B cell (primary cell): ENCODE results near the gene ABCC1. TPM values are rescaled to one million over a fixed set of nuclear protein-coding genes. Genes with fewer than 3 reads are reported as not detected.

ENCODE experiments used
- ATAC-seq: fragments of 200-7000 bp; cut with Tn5 transposase; one replicate; pipeline ENCODE4 v1.10.0; 2021; ENCODE audit warnings: low read depth, mild to moderate bottlenecking, moderate number of reproducible peaks, moderate library complexity
- CTCF ChIA-PET: fragments of 350-600 bp; sonication (Branson Sonifier 250); formaldehyde crosslinking; loops from one replicate; lab custom pipeline; 2021; ENCODE audit warnings: antibody characterized with exemption, inconsistent platforms; lab: Charles Lee
- POLR2A ChIA-PET: fragments of 350-600 bp; sonication (Branson Sonifier 250); formaldehyde crosslinking; loops from one replicate; lab custom pipeline; 2021; ENCODE audit warnings: antibody characterized with exemption; lab: Charles Lee
- DNase-seq: peaks from one replicate; pipeline ENCODE4 v3.0.0; 2013
- H2AFZ ChIP-seq: 2 replicates; pipeline ENCODE4 v1.6.1; 2012; ENCODE audit warnings: mild to moderate bottlenecking, low read depth, low read length; ENCODE audit not compliant: insufficient read depth, poor library complexity, severe bottlenecking
- H3K27ac ChIP-seq, 2 donors: 1 replicate in 1 of 2; 2 replicates in 1 of 2; pipeline ENCODE4 v1.5.1; 2012 to 2013; ENCODE audit warnings: low read length in 2 of 2, mild to moderate bottlenecking in 2 of 2, moderate library complexity in 1 of 2
- H3K27me3 ChIP-seq, 4 experiments: fragments of 200-600 bp in 1 of 4; sonication (generic) in 1 of 4; replicated peaks in 1 of 4; 1 replicate in 2 of 4; 2 replicates in 2 of 4; pipeline versions ENCODE4 v1.6.1 to v1.7.0; 2013 to 2016; ENCODE audit warnings: low read length in 3 of 4, mild to moderate bottlenecking in 2 of 4, mixed read lengths in 1 of 4, moderate library complexity in 1 of 4; ENCODE audit not compliant: insufficient read depth in 4 of 4, control insufficient read depth in 3 of 4; ENCODE audit errors: control extremely low read depth in 1 of 4
- H3K36me3 ChIP-seq, 2 experiments: replicated peaks in 1 of 2; 1 replicate in 1 of 2; 2 replicates in 1 of 2; pipeline versions ENCODE4 v1.6.1 to v1.7.1; 2013; ENCODE audit warnings: low read length in 1 of 2; ENCODE audit not compliant: insufficient read depth in 2 of 2, control insufficient read depth in 1 of 2; ENCODE audit errors: control extremely low read depth in 1 of 2, extremely low read depth in 1 of 2
- H3K4me1 ChIP-seq, 2 donors: fragments of 200-600 bp in 1 of 2; sonication (generic) in 1 of 2; 1 replicate in 1 of 2; 2 replicates in 1 of 2; pipeline versions ENCODE4 v1.5.1 to v1.6.1; 2013 to 2017; ENCODE audit warnings: low read length in 2 of 2; ENCODE audit not compliant: control insufficient read depth in 2 of 2, insufficient read depth in 2 of 2
- H3K4me2 ChIP-seq: replicated peaks from 2 replicates; pipeline ENCODE3; 2012; ENCODE audit warnings: mild to moderate bottlenecking, low read depth, low read length; ENCODE audit not compliant: poor library complexity, severe bottlenecking
- H3K4me3 ChIP-seq, 5 experiments: fragments of 200-600 bp in 1 of 5; sonication (generic) in 1 of 5; 1 replicate in 3 of 5; 2 replicates in 2 of 5; pipeline versions ENCODE4 v1.5.1 to v1.7.0; 2011 to 2016; ENCODE audit warnings: low read length in 4 of 5, mild to moderate bottlenecking in 4 of 5, low read depth in 2 of 5, control low read depth in 1 of 5, moderate library complexity in 1 of 5; ENCODE audit not compliant: insufficient read depth in 1 of 5; ENCODE audit errors: control extremely low read depth in 1 of 5, extremely low read depth in 1 of 5
- H3K79me2 ChIP-seq: fragments of 200-600 bp; sonication (generic); one replicate; pipeline ENCODE4 v1.6.0; 2016; ENCODE audit warnings: low read length; ENCODE audit not compliant: control insufficient read depth, insufficient read depth
- H3K9ac ChIP-seq: fragments of 200-600 bp; sonication (generic); 2 replicates; pipeline ENCODE4 v1.6.1; 2017; ENCODE audit warnings: mild to moderate bottlenecking, low read length, moderate library complexity
- H3K9me3 ChIP-seq, 3 donors: one replicate each; pipeline versions ENCODE4 v1.6.1 to v1.7.1; 2013; ENCODE audit warnings: low read length in 2 of 3; ENCODE audit not compliant: control insufficient read depth in 2 of 3, insufficient read depth in 1 of 3; ENCODE audit errors: control extremely low read depth in 1 of 3
- H4K20me1 ChIP-seq: 2 replicates; pipeline ENCODE4 v1.6.0; 2012; ENCODE audit warnings: mild to moderate bottlenecking, low read length; ENCODE audit not compliant: insufficient read depth, control insufficient read depth, poor library complexity, severe bottlenecking
- H3K27ac Mint-ChIP-seq: one replicate; pipeline ENCODE4 v1.8.0; 2021; ENCODE audit warnings: mixed read lengths
- H3K27me3 Mint-ChIP-seq: one replicate; pipeline ENCODE4 v1.8.0; 2021; ENCODE audit warnings: mixed read lengths
- H3K4me1 Mint-ChIP-seq: one replicate; pipeline ENCODE4 v1.8.0; 2021; ENCODE audit warnings: mixed read lengths
- H3K4me3 Mint-ChIP-seq: one replicate; pipeline ENCODE4 v1.8.0; 2021; ENCODE audit warnings: mixed read lengths
- H3K9me3 Mint-ChIP-seq: one replicate; pipeline ENCODE4 v1.8.0; 2022; ENCODE audit warnings: mixed read lengths; ENCODE audit not compliant: insufficient read depth
- EZH2 ChIP-seq: IDR thresholded peaks from 2 replicates; pipeline ENCODE4 v1.6.1; 2012; ENCODE audit warnings: borderline replicate concordance, low read depth, mild to moderate bottlenecking, moderate library complexity, low read length; ENCODE audit not compliant: insufficient read depth, poor library complexity, severe bottlenecking
- WGBS: methylation state at CpG from one replicate; pipeline ENCODE4 v1.1.5; 2013; ENCODE audit warnings: missing lambda C conversion rate; ENCODE audit not compliant: insufficient coverage; 5-methylcytosine and 5-hydroxymethylcytosine counted together
- intact Hi-C: fragments of 100-400 bp; cut with micrococcal nuclease; formaldehyde crosslinking; loops from one replicate; pipeline ENCODE4 v1.10.0; 2022
- polyA plus RNA-seq: library from polyadenylated mRNA; depleted of rRNA; stranded (reverse); fragments of >200 nt; gene quantifications from 2 replicates; pipeline ENCODE4 v1.2.3, GENCODE V29; 2012
- total RNA-seq, 2 donors: library from RNA; stranded (reverse); fragments of 120-200 nt in 1 of 2; gene quantifications; 1 replicate in 1 of 2; 2 replicates in 1 of 2; pipeline versions ENCODE4 v1.2.3 to v1.2.4, GENCODE V29; 2013 to 2022
- TF ChIP-seq, protein P1 (sequence below): fragments of 200-600 bp; IDR thresholded peaks from one replicate; pipeline ENCODE4 v1.8.0; 2022; ENCODE audit warnings: antibody characterized with exemption, mild to moderate bottlenecking

ABCC1 gene
- total and polyA plus RNA-seq, 2 donors (not counting 1 experiment from before 2014, with no cell fraction given), result 21.8 to 73.0 TPM

- intact Hi-C loops, result no loop called here
- DNase-seq, result no peak
- H2AFZ ChIP-seq, result no peak overlapping the region
- ChIA-PET CTCF (no interaction called here), POLR2A (no interaction called here)
- no peak overlapping the region for H3K27ac ChIP-seq
- no peak overlapping the region for H3K27ac Mint-ChIP-seq
- H3K4me3 ChIP-seq, result no peak overlapping the region
- TF ChIP-seq EZH2, result no peak
- TF ChIP-seq, protein P1, sequence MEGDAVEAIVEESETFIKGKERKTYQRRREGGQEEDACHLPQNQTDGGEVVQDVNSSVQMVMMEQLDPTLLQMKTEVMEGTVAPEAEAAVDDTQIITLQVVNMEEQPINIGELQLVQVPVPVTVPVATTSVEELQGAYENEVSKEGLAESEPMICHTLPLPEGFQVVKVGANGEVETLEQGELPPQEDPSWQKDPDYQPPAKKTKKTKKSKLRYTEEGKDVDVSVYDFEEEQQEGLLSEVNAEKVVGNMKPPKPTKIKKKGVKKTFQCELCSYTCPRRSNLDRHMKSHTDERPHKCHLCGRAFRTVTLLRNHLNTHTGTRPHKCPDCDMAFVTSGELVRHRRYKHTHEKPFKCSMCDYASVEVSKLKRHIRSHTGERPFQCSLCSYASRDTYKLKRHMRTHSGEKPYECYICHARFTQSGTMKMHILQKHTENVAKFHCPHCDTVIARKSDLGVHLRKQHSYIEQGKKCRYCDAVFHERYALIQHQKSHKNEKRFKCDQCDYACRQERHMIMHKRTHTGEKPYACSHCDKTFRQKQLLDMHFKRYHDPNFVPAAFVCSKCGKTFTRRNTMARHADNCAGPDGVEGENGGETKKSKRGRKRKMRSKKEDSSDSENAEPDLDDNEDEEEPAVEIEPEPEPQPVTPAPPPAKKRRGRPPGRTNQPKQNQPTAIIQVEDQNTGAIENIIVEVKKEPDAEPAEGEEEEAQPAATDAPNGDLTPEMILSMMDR, result no peak
- no peaks in the 10 kb centered on the region for H3K4me1 ChIP-seq
- WGBS, result no CpG with 5 or more reads among the region's 3 CpGs
- no peaks in the 10 kb centered on the region for H3K9me3 Mint-ChIP-seq
- no peak overlapping the region for H3K4me3 Mint-ChIP-seq
- no peaks in the 10 kb centered on the region for H3K79me2 ChIP-seq
- peaks cover 7 to 71% of the 10 kb centered on the region in 2 experiments for H3K36me3 ChIP-seq
- no peaks in the 10 kb centered on the region for H4K20me1 ChIP-seq
- H3K27me3 ChIP-seq, result no peaks in the 10 kb centered on the region
- H3K27me3 Mint-ChIP-seq, result no peaks in the 10 kb centered on the region
- H3K9ac ChIP-seq, result no peak overlapping the region
- H3K4me1 Mint-ChIP-seq, result no peaks in the 10 kb centered on the region
- no peak overlapping the region for H3K4me2 ChIP-seq
- no peak for ATAC-seq
- peaks cover 0 to 8% (median 0%) of the 10 kb centered on the region in 3 donors for H3K9me3 ChIP-seq
Measured at GRCh38 chr16:16084874-16085273, 135.5 kb downstream of the ABCC1 start.

DNA sequence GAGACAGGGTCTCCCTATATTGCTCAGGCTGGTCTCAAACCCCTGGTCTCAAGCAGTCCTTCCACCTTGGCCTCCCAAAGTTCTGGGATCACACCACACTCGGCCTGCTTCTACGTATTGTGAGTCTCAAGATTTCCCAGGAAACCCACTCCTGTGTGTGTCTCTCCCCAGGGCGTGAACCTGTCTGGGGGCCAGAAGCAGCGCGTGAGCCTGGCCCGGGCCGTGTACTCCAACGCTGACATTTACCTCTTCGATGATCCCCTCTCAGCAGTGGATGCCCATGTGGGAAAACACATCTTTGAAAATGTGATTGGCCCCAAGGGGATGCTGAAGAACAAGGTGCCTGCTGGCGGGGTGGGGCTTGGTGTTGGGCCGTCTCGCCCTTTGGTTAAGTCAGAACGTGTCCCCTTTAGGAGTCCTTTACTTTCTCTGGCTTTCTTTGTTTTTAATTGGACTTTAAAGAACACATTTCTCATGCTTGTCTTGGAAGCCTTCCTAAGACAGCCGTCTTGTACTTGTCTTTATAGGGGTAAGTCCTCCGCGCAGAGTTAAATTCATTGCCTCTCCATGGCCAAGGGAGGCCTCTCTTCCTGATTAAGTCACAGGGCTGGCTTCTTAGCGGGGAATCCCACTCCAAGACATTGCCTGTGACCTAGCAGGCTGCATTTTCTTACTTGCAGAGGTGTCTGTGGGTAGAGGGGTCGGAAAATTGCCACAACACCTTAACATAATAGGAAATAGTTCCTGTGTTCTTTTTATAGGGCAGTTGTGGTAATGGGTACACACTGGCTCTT, 137.4 kb downstream of the ABCC1 start:
- H3K4me1 Mint-ChIP-seq, result no peaks in the 10 kb centered on the region
- Histone ChIP-seq H3K27me3 (no peaks in the 10 kb centered on the region), H3K27ac (no peak overlapping the region), H3K9ac (no peak overlapping the region), H3K79me2 (no peaks in the 10 kb centered on the region), H2AFZ (no peak overlapping the region), H3K4me3 (no peak overlapping the region), H3K9me3 (peaks cover 0 to 8% (median 0%) of the 10 kb centered on the region in 3 donors), H3K4me2 (no peak overlapping the region), H4K20me1 (no peaks in the 10 kb centered on the region), H3K4me1 (no peaks in the 10 kb centered on the region), H3K36me3 (peaks cover 4 to 75% of the 10 kb centered on the region in 2 experiments)
- no peak overlapping the region for H3K27ac Mint-ChIP-seq
- TF ChIP-seq EZH2, result no peak
- TF ChIP-seq, protein P1, result no peak
- ChIA-PET POLR2A (no interaction called here), CTCF (no interaction called here)
- DNase-seq (no peak), ATAC-seq (no peak)
- no peaks in the 10 kb centered on the region for H3K27me3 Mint-ChIP-seq
- intact Hi-C loops, result no loop called here
- 98% methylated on average over 16 of the region's 18 CpGs for WGBS
- no peaks in the 10 kb centered on the region for H3K9me3 Mint-ChIP-seq
- no peak overlapping the region for H3K4me3 Mint-ChIP-seq
